Activated naive CD8-positive, alpha-beta T cell (primary cell): ENCODE results near the gene MSANTD4.
A peak's percentile ranks its signal among the peaks of the same experiment; 100 is the strongest.
"Not testable (repeated sequence)": the region's sequence is repeated elsewhere in the genome, so short reads cannot be mapped to it uniquely, and the experiment has no call there.

Source experiments
- H3K27ac Mint-ChIP-seq: one replicate; pipeline ENCODE4 v1.8.0; 2021; ENCODE audit warnings: mixed read lengths
- H3K27me3 Mint-ChIP-seq: one replicate; pipeline ENCODE4 v1.8.0; 2021; ENCODE audit warnings: mixed read lengths
- H3K36me3 Mint-ChIP-seq: one replicate; pipeline ENCODE4 v1.8.0; 2021; ENCODE audit warnings: mixed read lengths
- H3K4me1 Mint-ChIP-seq: one replicate; pipeline ENCODE4 v1.8.0; 2021; ENCODE audit warnings: low read depth, mixed read lengths
- H3K4me3 Mint-ChIP-seq: one replicate; pipeline ENCODE4 v1.8.0; 2021; ENCODE audit warnings: mild to moderate bottlenecking, mixed read lengths
- H3K9me3 Mint-ChIP-seq: one replicate; pipeline ENCODE4 v1.8.0; 2021; ENCODE audit warnings: low read depth, mixed read lengths

Gene MSANTD4

GRCh38 chr11:106021967-106022794 lies at the start of gene MSANTD4:
Gene MSANTD4 (minus strand): TSS chr11:106022240. CDS start chr11:106010917, 11,323 bp downstream.
- peaks cover 2% of the 10 kb centered on the region for H3K27me3 Mint-ChIP-seq
- peaks cover 14% of the 10 kb centered on the region for H3K9me3 Mint-ChIP-seq
- peaks cover 44% of the 10 kb centered on the region for H3K4me1 Mint-ChIP-seq
- H3K27ac Mint-ChIP-seq = peak within 1 kb of the TSS; percentile 95
- peak within 1 kb of the TSS; percentile 99 for H3K4me3 Mint-ChIP-seq
- H3K36me3 Mint-ChIP-seq = peaks cover 18% of the 10 kb centered on the region

DNA sequence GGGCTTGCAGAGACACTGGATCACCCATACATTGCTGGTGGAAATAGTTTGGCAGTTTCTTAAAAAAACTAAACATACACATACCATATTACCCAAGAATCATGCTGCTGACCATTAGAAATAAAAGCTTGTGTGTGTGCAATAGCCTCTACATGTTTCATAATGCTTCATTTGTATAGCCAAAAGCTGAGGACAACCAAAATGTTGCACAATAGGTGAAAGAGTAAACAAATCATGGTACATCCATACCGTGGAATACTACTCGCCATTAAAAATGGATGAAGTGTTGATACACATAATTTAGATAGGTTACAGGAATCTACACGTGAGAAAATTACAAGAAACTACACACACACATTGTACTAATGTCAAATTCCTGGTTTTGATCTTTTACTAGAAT lies 48.6 kb upstream of the MSANTD4 start:
- peaks cover 19% of the 10 kb centered on the region for H3K36me3 Mint-ChIP-seq
- no peaks in the 10 kb centered on the region for H3K9me3 Mint-ChIP-seq
- H3K27ac Mint-ChIP-seq = no peak overlapping the region
- no peak overlapping the region for H3K4me3 Mint-ChIP-seq
- H3K27me3 Mint-ChIP-seq = no peaks in the 10 kb centered on the region
- H3K4me1 Mint-ChIP-seq = peaks cover 18% of the 10 kb centered on the region

DNA sequence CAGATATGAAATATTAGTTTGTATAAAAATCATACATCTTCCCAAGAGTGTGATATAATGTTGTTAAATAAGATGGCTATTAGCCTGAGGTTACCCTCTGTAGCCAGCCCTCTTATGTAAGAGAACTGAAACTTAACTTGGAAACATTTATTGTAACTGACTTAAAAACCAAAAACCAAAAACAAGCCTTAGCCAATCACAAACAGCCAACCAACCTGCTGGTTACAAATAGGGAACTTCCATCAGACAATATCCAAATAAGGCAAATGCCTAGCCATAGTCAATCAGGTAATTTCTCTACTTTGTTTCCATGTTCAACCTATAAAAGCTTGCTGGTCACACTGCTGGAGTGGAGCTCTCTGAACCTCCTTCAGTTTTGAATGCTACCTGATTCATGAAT lies 41.0 kb upstream of the MSANTD4 start:
- Mint-ChIP-seq H3K9me3 (no peaks in the 10 kb centered on the region), H3K36me3 (peaks cover 18% of the 10 kb centered on the region), H3K27ac (no peak overlapping the region), H3K27me3 (no peaks in the 10 kb centered on the region), H3K4me3 (no peak overlapping the region), H3K4me1 (no peaks in the 10 kb centered on the region)

DNA sequence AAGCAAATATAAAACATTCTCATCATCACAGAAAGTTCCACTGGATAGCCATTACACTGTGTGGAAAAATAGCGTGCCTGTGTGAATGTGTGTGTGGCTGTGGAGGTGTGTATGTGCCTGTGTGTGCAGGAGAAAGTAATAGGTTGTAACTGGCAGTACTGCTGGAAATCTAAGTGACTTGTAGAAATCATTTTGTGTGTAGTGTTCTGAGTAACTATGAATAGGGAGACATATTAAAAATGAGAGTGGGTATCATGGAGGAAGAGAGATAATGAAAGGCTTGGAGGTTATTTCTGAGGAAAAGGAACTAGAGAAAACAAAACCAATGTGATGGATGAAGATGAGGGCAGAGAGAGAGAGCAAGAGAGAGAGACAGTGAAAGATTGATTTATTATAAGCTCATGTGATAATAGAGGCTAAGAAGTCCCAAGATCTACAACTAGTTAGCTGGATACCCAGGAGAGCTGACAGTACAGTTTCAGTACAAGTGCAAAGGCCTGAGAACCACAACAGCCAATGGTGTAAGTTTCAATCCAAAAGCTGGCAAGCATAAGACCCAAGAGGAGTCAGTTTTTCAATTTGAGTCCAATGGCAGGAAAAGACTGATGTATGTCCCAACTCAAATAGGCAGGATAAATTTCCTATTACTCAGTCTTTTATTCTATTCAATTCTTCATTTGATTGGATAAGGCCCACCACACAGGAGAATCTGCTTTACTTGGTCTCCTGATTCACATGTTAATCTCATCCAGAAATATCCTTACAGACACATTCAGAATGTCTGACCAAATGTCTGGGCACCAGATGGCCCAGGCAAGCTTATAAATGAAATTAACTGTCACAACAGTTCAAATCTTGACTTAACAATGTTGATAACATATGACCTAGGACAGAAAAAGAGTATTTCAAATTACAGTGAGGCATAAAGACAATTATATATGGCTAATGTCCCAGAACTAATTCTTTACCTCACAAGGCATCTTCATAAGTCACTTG lies 40.2 kb upstream of the MSANTD4 start:
- Mint-ChIP-seq H3K36me3 (peaks cover 20% of the 10 kb centered on the region), H3K27me3 (no peaks in the 10 kb centered on the region), H3K9me3 (no peaks in the 10 kb centered on the region), H3K4me1 (no peaks in the 10 kb centered on the region), H3K27ac (no peak overlapping the region), H3K4me3 (no peak overlapping the region)

DNA sequence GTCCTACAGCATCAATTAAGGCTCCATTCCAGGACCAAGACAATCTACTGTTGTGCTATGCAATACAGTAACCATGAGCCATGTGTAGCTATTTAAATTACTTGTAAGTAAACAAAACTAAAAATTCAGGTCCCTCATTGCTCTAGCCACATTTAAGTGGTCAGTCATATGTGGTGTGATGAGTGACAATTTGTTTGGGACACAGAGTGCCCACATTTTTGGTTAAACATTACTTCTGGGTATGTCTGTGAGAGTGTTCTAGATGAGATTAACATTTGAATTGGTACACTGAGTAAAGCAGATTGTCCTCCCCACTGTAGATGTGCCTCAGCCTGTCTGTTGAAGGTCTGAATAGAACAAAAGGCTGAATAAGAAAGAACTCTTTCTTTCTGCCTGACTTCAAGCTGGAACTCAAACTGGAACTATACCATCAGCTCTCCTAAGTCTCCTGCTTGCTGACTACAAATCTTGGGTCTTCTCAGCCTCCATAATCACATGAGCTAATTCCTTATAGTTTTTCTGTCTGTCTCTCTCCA lies 39.3 kb upstream of the MSANTD4 start:
- Mint-ChIP-seq H3K27ac (no peak overlapping the region), H3K4me3 (no peak overlapping the region), H3K36me3 (peaks cover 22% of the 10 kb centered on the region), H3K9me3 (no peaks in the 10 kb centered on the region), H3K27me3 (no peaks in the 10 kb centered on the region), H3K4me1 (peaks cover 5% of the 10 kb centered on the region)

DNA sequence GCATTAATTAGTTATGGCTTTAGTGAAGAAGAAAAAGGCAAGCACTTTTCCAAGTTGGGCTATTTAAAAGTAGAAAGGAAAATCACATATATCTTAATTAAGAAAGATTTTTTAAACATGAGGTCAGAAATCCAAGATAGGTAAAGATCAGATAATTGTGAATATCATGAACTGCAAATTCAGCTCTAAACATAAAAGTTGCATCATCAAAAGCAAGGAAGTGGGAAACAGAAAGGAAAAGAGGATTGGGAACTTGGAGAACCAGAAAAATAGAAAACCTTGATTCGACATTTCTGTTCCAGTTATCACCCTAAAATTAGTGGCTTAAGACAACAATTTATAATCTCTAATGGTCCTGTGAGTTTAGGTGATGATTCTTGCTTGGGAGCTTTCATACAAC lies 37.6 kb upstream of the MSANTD4 start:
- no peak overlapping the region for H3K4me3 Mint-ChIP-seq
- H3K36me3 Mint-ChIP-seq = peaks cover 17% of the 10 kb centered on the region
- no peaks in the 10 kb centered on the region for H3K27me3 Mint-ChIP-seq
- no peak overlapping the region for H3K27ac Mint-ChIP-seq
- peaks cover 5% of the 10 kb centered on the region for H3K4me1 Mint-ChIP-seq
- no peaks in the 10 kb centered on the region for H3K9me3 Mint-ChIP-seq

GRCh38 chr11:106058377-106058776 lies 36.3 kb upstream of the MSANTD4 start:
- peaks cover 23% of the 10 kb centered on the region for H3K36me3 Mint-ChIP-seq
- not testable (repeated sequence) for H3K9me3 Mint-ChIP-seq, H3K27ac Mint-ChIP-seq, H3K4me1 Mint-ChIP-seq, H3K4me3 Mint-ChIP-seq, H3K27me3 Mint-ChIP-seq

DNA sequence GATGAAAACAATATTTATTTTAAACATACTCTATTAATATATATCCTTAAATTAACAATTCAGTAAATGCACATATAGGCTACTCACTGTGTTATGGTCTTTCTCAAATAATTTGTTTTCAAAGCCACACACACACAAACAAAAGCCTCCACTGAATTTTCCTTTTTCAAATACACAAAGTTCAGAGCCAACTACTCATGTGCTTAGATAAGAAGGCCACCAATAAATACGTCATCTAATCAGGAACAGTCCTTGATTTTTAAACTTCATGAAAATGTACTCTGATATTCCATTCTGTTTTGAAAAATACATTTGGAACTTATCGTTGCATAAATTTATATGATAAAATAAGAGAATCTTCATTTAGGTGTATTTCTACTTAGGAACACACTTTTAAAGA lies 29.1 kb upstream of the MSANTD4 start:
- Mint-ChIP-seq H3K9me3 (no peaks in the 10 kb centered on the region), H3K27ac (no peak overlapping the region), H3K4me1 (no peaks in the 10 kb centered on the region), H3K27me3 (no peaks in the 10 kb centered on the region), H3K4me3 (no peak overlapping the region), H3K36me3 (peaks cover 7% of the 10 kb centered on the region)

DNA sequence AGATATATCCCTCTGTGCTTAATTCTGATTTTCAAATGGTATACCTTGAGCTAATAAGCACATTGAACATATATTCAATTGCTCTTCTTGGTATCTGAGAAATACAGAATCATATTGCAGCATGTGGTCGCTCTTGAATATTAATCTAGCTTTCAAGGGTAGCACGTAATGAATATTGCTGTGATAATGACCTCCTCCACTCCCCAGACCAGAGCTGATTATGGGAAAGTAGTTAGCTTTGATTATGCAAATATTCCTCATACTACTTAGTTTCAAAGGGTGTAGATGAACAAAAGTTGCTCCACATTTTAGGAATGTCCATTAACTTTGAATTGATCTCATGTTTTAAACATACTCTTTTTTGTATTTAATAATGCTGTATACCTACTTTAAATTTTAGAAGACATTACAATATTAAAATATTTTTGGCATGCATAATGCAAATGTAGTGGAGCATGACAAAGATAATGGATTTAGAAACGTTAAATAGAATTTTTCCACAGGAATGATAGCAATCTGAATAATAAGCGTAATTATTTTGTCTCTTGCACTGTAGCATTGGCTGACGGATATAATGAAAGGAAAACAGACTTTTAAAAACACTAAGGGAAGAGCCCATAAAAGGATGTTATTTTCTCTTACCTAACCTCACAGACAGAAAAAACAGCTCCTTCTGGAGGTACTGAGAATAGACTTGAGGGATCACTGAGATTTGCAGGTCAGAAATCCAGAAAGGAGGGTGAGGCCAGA lies 27.9 kb upstream of the MSANTD4 start:
- Mint-ChIP-seq H3K36me3 (peaks cover 7% of the 10 kb centered on the region), H3K9me3 (no peaks in the 10 kb centered on the region), H3K4me1 (no peaks in the 10 kb centered on the region), H3K4me3 (no peak overlapping the region), H3K27me3 (peaks cover 4% of the 10 kb centered on the region), H3K27ac (no peak overlapping the region)

DNA sequence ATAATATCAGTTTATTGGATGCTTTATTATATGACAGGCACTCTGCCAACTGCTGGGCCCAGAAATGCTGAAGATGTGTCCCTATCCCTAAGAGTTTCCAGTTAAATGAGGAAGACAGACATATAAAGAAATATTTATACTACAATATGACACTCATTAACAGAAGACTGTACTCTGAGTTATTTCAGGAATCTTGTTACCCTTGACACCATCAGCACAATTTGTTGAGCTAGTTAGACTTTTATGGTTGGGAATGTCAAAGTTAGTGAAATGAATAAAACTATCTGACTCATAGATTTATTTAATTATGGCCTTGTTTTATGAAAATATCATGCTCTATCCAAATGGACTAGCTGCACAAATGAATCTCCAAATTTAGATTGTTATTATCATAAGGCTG lies 25.6 kb upstream of the MSANTD4 start:
- Mint-ChIP-seq H3K9me3 (no peaks in the 10 kb centered on the region), H3K27me3 (peaks cover 7% of the 10 kb centered on the region), H3K27ac (no peak overlapping the region), H3K36me3 (no peaks in the 10 kb centered on the region), H3K4me1 (no peaks in the 10 kb centered on the region), H3K4me3 (no peak overlapping the region)

DNA sequence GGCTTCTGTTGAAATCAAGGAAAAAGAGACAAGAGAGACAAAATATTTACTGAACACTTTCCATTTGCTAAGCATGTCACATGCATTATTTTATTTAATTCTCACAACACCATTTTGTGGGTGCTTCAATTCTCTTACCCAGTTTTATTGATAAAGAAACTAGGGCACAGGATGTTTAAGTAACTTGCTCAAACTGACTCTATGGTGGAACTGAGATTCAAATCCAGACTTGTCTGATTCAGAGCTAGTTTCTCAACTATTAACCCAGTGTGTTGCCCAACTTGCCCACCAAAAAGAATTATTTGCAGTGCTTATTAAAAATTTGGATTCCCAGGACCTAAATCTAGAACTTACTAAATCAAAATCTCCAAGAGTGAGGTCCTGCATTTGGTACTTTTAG lies 21.5 kb upstream of the MSANTD4 start:
- H3K4me3 Mint-ChIP-seq = no peak overlapping the region
- no peak overlapping the region for H3K27ac Mint-ChIP-seq
- H3K4me1 Mint-ChIP-seq = no peaks in the 10 kb centered on the region
- no peaks in the 10 kb centered on the region for H3K9me3 Mint-ChIP-seq
- no peaks in the 10 kb centered on the region for H3K36me3 Mint-ChIP-seq
- H3K27me3 Mint-ChIP-seq = peaks cover 11% of the 10 kb centered on the region

DNA sequence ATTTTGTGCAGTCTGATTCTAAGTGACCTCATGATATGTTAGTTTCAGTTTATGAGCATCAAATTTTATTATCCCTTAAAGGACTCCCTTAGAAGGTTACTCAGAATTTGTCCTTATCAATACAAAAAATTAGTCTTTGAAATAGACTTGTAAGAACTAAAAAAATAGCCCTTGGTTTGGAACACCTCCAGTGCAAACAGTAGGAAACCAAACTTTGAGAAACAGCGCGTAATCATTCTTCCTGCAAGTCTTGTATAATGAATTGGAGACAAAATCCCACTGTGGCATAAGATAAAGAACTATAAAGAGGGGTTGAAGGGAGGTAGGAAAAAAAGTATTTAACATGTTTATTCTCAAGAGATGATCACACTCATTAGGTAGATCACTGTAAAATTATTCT lies 10.8 kb upstream of the MSANTD4 start:
- Mint-ChIP-seq H3K27ac (no peak overlapping the region), H3K9me3 (no peaks in the 10 kb centered on the region), H3K27me3 (peaks cover 35% of the 10 kb centered on the region), H3K36me3 (peaks cover 2% of the 10 kb centered on the region), H3K4me3 (no peak overlapping the region), H3K4me1 (no peaks in the 10 kb centered on the region)

- Mint-ChIP-seq H3K9me3 (peaks cover 8% of the 10 kb centered on the region), H3K36me3 (peaks cover 2% of the 10 kb centered on the region)
Measured at GRCh38 chr11:106031936-106032335, 9.9 kb upstream of the MSANTD4 start.

DNA sequence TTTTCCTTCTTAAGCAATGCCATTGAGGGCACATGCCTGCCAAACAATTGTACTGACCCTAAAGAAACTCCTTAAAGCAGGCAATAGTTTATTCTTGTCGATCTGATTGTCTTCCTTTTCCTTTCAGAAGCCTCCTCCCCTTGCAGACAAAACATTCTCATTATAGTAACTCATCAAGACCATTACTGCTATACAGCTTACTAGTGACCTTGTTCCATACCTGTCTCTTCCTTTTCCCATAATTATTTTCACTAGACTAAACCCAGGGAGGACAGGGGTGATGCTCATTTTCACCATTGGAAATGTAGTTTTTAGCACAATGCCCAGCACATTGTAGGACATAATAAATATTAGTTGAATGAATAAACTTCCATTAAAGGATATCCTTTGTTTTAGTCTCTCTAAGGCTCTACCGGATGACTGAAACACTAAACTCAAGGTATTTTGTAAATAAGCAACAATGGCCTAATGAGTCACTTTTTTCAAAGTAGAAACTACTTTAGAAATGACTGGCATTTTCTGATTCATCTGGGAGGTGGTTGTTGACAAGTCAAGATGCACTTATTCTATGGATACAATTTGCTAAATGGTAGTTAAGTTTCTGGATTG lies 9.3 kb upstream of the MSANTD4 start:
- Mint-ChIP-seq H3K27ac (no peak overlapping the region), H3K4me1 (no peaks in the 10 kb centered on the region), H3K9me3 (peaks cover 14% of the 10 kb centered on the region), H3K4me3 (no peak overlapping the region), H3K36me3 (peaks cover 2% of the 10 kb centered on the region), H3K27me3 (peaks cover 38% of the 10 kb centered on the region)

More at GRCh38 chr11:106031936-106032335, 9.9 kb upstream of the MSANTD4 start:
- Mint-ChIP-seq H3K27ac (no peak overlapping the region), H3K4me1 (no peaks in the 10 kb centered on the region), H3K27me3 (peaks cover 40% of the 10 kb centered on the region), H3K4me3 (no peak overlapping the region)
